ENCODE results near the gene PAQR5. TPM values are rescaled to one million over a fixed set of nuclear protein-coding genes. Genes with fewer than 3 reads are reported as not detected.

The PAQR5 gene
- total RNA-seq = not detected

- Mint-ChIP-seq H3K36me3 (ENCODE audit: low read depth) (no peaks in the 10 kb centered on the region), H3K27me3 (peaks cover 43% of the 10 kb centered on the region), H3K4me3 (peak within 1 kb of the TSS; percentile 45), H3K4me1 (no peaks in the 10 kb centered on the region), H3K27ac (no peak within 1 kb of the TSS), H3K9me3 (no peaks in the 10 kb centered on the region)
- POLR2A ChIA-PET = no interaction called here
- no peak for DNase-seq
- CTCF ChIA-PET = no interaction called here
Observed at GRCh38 chr15:69298697-69299441, at the start of gene PAQR5. Gene PAQR5, plus strand, starts transcription at chr15:69298912. Its CDS starts 61,169 bp downstream, at chr15:69360081.

DNA sequence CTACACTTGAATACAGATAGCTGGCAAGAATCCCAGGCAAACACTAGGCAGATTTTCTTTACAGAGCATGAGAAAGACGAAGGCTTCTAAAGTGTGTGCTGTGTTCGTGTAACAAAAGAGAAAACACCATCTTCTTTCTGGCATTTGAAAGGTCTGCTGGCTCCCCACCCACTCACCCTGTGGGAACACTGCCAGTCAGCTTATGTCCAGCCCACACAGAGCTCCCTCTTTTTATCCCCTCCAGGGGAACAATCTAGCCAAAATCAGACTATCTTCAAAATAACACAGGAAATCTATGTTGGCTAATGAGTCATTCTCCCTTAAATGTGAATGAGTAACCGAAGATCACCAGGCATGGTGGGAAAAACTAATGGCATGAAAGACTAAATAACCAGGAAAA lies 45.6 kb upstream of the PAQR5 start:
- ChIA-PET POLR2A (no interaction called here), CTCF (interaction anchor here (1.1 kb wide), 1 partner anchor 10 kb away, joined by 3 read pairs; no protein-coding TSS in a partner anchor)
- Mint-ChIP-seq H3K36me3 (ENCODE audit: low read depth) (no peaks in the 10 kb centered on the region), H3K27ac (no peak overlapping the region), H3K9me3 (no peaks in the 10 kb centered on the region), H3K27me3 (no peaks in the 10 kb centered on the region), H3K4me3 (no peak overlapping the region), H3K4me1 (no peaks in the 10 kb centered on the region)
- no peak for DNase-seq

GRCh38 chr15:69265347-69265955 lies 33.3 kb upstream of the PAQR5 start:
- H3K9me3 Mint-ChIP-seq = no peaks in the 10 kb centered on the region
- CTCF ChIA-PET = interaction anchor here (1.0 kb wide), 1 partner anchor 13 kb away, joined by 6 read pairs; no protein-coding TSS in a partner anchor
- no peak for DNase-seq
- H3K4me1 Mint-ChIP-seq = no peaks in the 10 kb centered on the region
- no peaks in the 10 kb centered on the region for H3K27me3 Mint-ChIP-seq
- no peak overlapping the region for H3K4me3 Mint-ChIP-seq
- H3K36me3 Mint-ChIP-seq (ENCODE audit: low read depth) = no peaks in the 10 kb centered on the region
- no peak overlapping the region for H3K27ac Mint-ChIP-seq
- POLR2A ChIA-PET = no interaction called here

- Mint-ChIP-seq H3K9me3 (no peaks in the 10 kb centered on the region), H3K27ac (no peak overlapping the region), H3K4me3 (no peak overlapping the region), H3K36me3 (ENCODE audit: low read depth) (no peaks in the 10 kb centered on the region), H3K4me1 (no peaks in the 10 kb centered on the region), H3K27me3 (no peaks in the 10 kb centered on the region)
- ChIA-PET CTCF (no interaction called here), POLR2A (no interaction called here)
- no peak for DNase-seq
Observed at GRCh38 chr15:69271217-69271616, 27.5 kb upstream of the PAQR5 start.

DNA sequence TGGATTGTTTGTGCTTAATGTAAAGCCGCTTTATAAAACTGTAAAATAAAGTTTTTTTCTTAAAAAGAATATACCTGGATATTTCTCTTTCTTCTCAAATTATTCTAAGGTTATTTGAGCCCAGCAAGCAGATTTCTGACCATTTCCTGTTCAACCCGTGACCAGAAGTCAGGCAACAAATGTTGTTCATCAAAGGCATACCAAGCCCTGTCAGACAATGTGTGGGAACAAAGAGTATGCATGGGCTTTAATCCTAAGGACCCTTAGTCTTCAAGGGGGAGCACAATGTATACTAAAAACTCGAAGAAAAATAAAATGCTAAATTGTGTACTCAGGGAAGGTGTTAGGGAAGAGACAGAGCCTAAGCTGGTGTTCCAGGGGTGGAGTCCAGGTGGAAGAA lies 26.6 kb upstream of the PAQR5 start:
- CTCF ChIA-PET = no interaction called here
- Mint-ChIP-seq H3K9me3 (no peaks in the 10 kb centered on the region), H3K27me3 (peaks cover 1% of the 10 kb centered on the region), H3K36me3 (ENCODE audit: low read depth) (no peaks in the 10 kb centered on the region), H3K4me1 (no peaks in the 10 kb centered on the region), H3K4me3 (no peak overlapping the region), H3K27ac (no peak overlapping the region)
- POLR2A ChIA-PET = no interaction called here
- DNase-seq = no peak

DNA sequence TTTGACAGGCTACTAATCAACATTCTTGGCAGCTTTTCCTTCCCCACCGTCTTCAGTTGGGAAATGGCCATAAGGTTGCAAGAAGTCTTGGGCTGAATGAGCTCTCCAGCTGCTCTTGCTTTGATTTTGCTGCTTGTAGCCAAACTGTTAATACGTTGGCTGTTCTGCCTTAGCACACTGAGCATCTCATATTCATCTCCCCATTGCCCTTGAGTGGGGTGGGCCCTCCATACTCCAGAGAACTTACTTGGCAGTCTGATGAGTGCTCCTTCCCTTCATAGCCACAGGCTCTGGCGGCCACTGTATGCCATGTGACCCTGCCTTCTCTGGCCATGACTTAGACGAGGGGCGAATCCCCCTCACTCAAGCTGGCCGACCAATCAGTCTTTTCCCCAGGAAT lies 25.8 kb upstream of the PAQR5 start:
- Mint-ChIP-seq H3K4me1 (no peaks in the 10 kb centered on the region), H3K36me3 (ENCODE audit: low read depth) (no peaks in the 10 kb centered on the region), H3K4me3 (no peak overlapping the region), H3K27me3 (peaks cover 1% of the 10 kb centered on the region), H3K27ac (no peak overlapping the region), H3K9me3 (no peaks in the 10 kb centered on the region)
- CTCF ChIA-PET = interaction anchor here (1.2 kb wide), 1 partner anchor 120 kb away, joined by 3 read pairs; no protein-coding TSS in a partner anchor
- no peak for DNase-seq
- POLR2A ChIA-PET = no interaction called here

DNA sequence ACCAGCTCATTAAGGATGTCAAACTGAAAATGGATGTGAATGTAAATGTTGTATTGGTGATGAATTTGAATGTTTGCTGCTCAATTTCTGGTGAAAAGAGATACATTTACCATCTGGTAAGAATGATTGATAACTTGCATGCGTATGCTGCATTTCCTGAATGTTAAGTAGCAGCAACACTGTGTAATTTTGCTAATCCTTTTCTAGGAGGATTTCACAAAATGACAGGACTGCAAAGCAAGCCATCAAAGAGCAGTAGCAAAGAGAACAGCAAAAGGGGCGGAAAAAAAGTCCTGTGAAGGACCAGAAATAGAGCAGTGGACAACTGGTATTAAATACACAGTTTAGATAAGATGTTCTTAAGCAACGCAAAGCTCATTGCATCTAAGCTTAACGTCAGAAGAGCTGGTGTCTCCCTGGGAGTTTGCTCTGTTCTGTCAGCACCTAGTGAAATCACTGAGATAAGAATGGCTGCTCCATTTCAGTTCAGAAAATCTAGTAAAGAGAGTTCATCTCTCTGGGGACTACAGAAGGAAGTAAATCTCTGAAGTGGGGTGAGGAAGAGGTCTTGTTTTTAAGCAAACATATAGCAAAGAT lies 23.5 kb upstream of the PAQR5 start:
- ChIA-PET CTCF (no interaction called here), POLR2A (no interaction called here)
- Mint-ChIP-seq H3K27ac (no peak overlapping the region), H3K4me3 (no peak overlapping the region), H3K9me3 (no peaks in the 10 kb centered on the region), H3K36me3 (ENCODE audit: low read depth) (no peaks in the 10 kb centered on the region), H3K27me3 (peaks cover 1% of the 10 kb centered on the region), H3K4me1 (no peaks in the 10 kb centered on the region)
- no peak for DNase-seq

GRCh38 chr15:69275933-69276560 lies 22.7 kb upstream of the PAQR5 start:
- no peak overlapping the region for H3K27ac Mint-ChIP-seq

GRCh38 chr15:69277316-69277715 lies 21.4 kb upstream of the PAQR5 start:
- ChIA-PET POLR2A (no interaction called here), CTCF (interaction anchor here (0.6 kb wide), 1 partner anchor 684 kb away, joined by 3 read pairs; no protein-coding TSS in a partner anchor)
- no peaks in the 10 kb centered on the region for H3K36me3 Mint-ChIP-seq (ENCODE audit: low read depth)
- H3K4me3 Mint-ChIP-seq = no peak overlapping the region
- H3K9me3 Mint-ChIP-seq = no peaks in the 10 kb centered on the region
- H3K27me3 Mint-ChIP-seq = peaks cover 1% of the 10 kb centered on the region
- no peak overlapping the region for H3K27ac Mint-ChIP-seq
- no peak for DNase-seq
- no peaks in the 10 kb centered on the region for H3K4me1 Mint-ChIP-seq

More at GRCh38 chr15:69275933-69276560, 22.7 kb upstream of the PAQR5 start:
- peaks cover 1% of the 10 kb centered on the region for H3K27me3 Mint-ChIP-seq
- DNase-seq = no peak
- no peaks in the 10 kb centered on the region for H3K36me3 Mint-ChIP-seq (ENCODE audit: low read depth)
- ChIA-PET CTCF (no interaction called here), POLR2A (no interaction called here)
- no peaks in the 10 kb centered on the region for H3K9me3 Mint-ChIP-seq
- no peaks in the 10 kb centered on the region for H3K4me1 Mint-ChIP-seq
- no peak overlapping the region for H3K4me3 Mint-ChIP-seq

- H3K4me1 Mint-ChIP-seq = no peaks in the 10 kb centered on the region
- H3K9me3 Mint-ChIP-seq = no peaks in the 10 kb centered on the region
- peaks cover 1% of the 10 kb centered on the region for H3K27me3 Mint-ChIP-seq
- POLR2A ChIA-PET = interaction anchor here (0.6 kb wide), 2 partner anchors 196 to 212 kb away, joined by 3 to 8 read pairs; no protein-coding TSS in a partner anchor
- H3K27ac Mint-ChIP-seq = no peak overlapping the region
- H3K4me3 Mint-ChIP-seq = no peak overlapping the region
- CTCF ChIA-PET = interaction anchor here (1.2 kb wide), 1 partner anchor 35 kb away, joined by 3 read pairs; no protein-coding TSS in a partner anchor
- no peaks in the 10 kb centered on the region for H3K36me3 Mint-ChIP-seq (ENCODE audit: low read depth)
- DNase-seq = no peak
Observed at GRCh38 chr15:69279636-69280035, 19.1 kb upstream of the PAQR5 start.

GRCh38 chr15:69280783-69281182 lies 17.9 kb upstream of the PAQR5 start:
- Mint-ChIP-seq H3K27me3 (peaks cover 1% of the 10 kb centered on the region), H3K27ac (no peak overlapping the region), H3K4me1 (no peaks in the 10 kb centered on the region), H3K4me3 (no peak overlapping the region), H3K36me3 (ENCODE audit: low read depth) (no peaks in the 10 kb centered on the region), H3K9me3 (no peaks in the 10 kb centered on the region)
- DNase-seq = no peak
- CTCF ChIA-PET = no interaction called here
- POLR2A ChIA-PET = no interaction called here

- Mint-ChIP-seq H3K36me3 (ENCODE audit: low read depth) (no peaks in the 10 kb centered on the region), H3K9me3 (no peaks in the 10 kb centered on the region), H3K27ac (no peak overlapping the region), H3K4me1 (no peaks in the 10 kb centered on the region), H3K27me3 (no peaks in the 10 kb centered on the region), H3K4me3 (no peak overlapping the region)
- CTCF ChIA-PET = no interaction called here
- DNase-seq = no peak
- POLR2A ChIA-PET = no interaction called here
Observed at GRCh38 chr15:69282104-69282743, 16.5 kb upstream of the PAQR5 start.

DNA sequence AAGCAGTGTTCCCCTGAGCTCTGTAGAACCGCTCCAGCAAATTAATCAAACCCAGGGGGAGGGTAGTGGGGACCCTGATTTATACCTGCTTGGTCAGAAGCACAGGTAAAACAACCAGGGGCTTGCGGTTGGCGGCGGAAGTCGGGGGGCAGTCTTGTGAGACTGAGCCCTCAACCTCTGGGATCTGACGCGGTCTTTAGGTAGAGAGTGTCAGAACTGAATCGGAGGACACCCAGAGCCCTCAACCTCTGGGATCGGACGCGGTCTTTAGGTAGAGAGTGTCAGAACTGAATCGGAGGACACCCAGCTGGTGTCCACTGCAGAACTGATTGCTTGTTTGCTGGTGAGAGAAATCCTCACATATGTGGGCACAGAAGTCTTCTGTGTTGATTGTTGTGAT lies 12.9 kb upstream of the PAQR5 start:
- H3K36me3 Mint-ChIP-seq (ENCODE audit: low read depth) = no peaks in the 10 kb centered on the region

More for the DNA sequence above, 12.9 kb upstream of the PAQR5 start:
- DNase-seq = no peak
- POLR2A ChIA-PET = no interaction called here
- CTCF ChIA-PET = no interaction called here
- Mint-ChIP-seq H3K27ac (no peak overlapping the region), H3K4me3 (no peak overlapping the region), H3K27me3 (no peaks in the 10 kb centered on the region), H3K4me1 (no peaks in the 10 kb centered on the region), H3K9me3 (no peaks in the 10 kb centered on the region)
